SK-N-SH (cell line): ENCODE results near the gene FMO2. TPM values are rescaled to one million over a fixed set of nuclear protein-coding genes. Genes with fewer than 3 reads are reported as not detected.

Experiments
- CTCF ChIA-PET: fragments of 300-600, 350-600 bp; formaldehyde crosslinking; extraction: SDS; loops from one replicate; lab custom pipeline; 2021; lab: Yijun Ruan, JAX
- POLR2A ChIA-PET: fragments of 350-600 bp; sonication (Branson Sonifier 250); formaldehyde crosslinking; extraction: SDS; loops from one replicate; lab custom pipeline; 2020; ENCODE audit warnings: antibody characterized with exemption, inconsistent platforms; lab: Yijun Ruan, JAX
- DNase-seq: peaks from one replicate; pipeline ENCODE4 v3.0.0; 2012
- H2AFZ ChIP-seq: fragments of 200-600 bp; sonication (generic); 2 replicates; pipeline ENCODE4 v1.8.1; 2016; ENCODE audit warnings: antibody characterized with exemption, mild to moderate bottlenecking, low read depth
- H3F3A ChIP-seq: fragments of 200-600 bp; sonication (generic); replicated peaks from 2 replicates; pipeline ENCODE3; 2016; ENCODE audit warnings: antibody characterized with exemption, mild to moderate bottlenecking; ENCODE audit not compliant: insufficient read depth
- H3K27ac ChIP-seq, 2 experiments: fragments of 200-500 bp in 1 of 2; fragments of 200-600 bp in 1 of 2; sonication (Bioruptor generic) in 1 of 2; sonication (generic), shearing (Covaris generic) in 1 of 2; 2 replicates each; pipeline versions ENCODE4 v1.5.1 to v1.6.1; 2014 to 2016; ENCODE audit warnings: low read depth in 2 of 2, inconsistent platforms in 1 of 2, low read length in 1 of 2, mild to moderate bottlenecking in 1 of 2, mixed read lengths in 1 of 2
- H3K27me3 ChIP-seq: fragments of 200-600 bp; sonication (generic), shearing (Covaris generic); 2 replicates; pipeline ENCODE4 v1.6.1; 2016; ENCODE audit warnings: mixed run types; ENCODE audit not compliant: insufficient read depth
- H3K36me3 ChIP-seq, 2 experiments: fragments of 200-500 bp in 1 of 2; fragments of 200-600 bp in 1 of 2; sonication (Bioruptor generic) in 1 of 2; sonication (generic) in 1 of 2; replicated peaks in 1 of 2; 2 replicates each; pipeline versions ENCODE3 to v1.5.1; 2014 to 2016; ENCODE audit warnings: low read length in 1 of 2, mild to moderate bottlenecking in 1 of 2; ENCODE audit not compliant: insufficient read depth in 2 of 2, control insufficient read depth in 1 of 2
- H3K4me1 ChIP-seq, 2 experiments: fragments of 200-500 bp in 1 of 2; fragments of 200-600 bp in 1 of 2; sonication (Bioruptor generic) in 1 of 2; sonication (generic), shearing (Covaris generic) in 1 of 2; 2 replicates each; pipeline versions ENCODE4 v1.5.1 to v1.6.1; 2014 to 2016; ENCODE audit warnings: low read depth in 1 of 2, low read length in 1 of 2, mixed run types in 1 of 2; ENCODE audit not compliant: insufficient read depth in 2 of 2, control insufficient read depth in 1 of 2
- H3K4me2 ChIP-seq: fragments of 200-600 bp; sonication (generic), shearing (Covaris generic); 2 replicates; pipeline ENCODE4 v1.6.1; 2017; ENCODE audit warnings: mixed run types
- H3K4me3 ChIP-seq, 2 experiments: fragments of 200-500 bp in 1 of 2; fragments of 200-600 bp in 1 of 2; sonication (Bioruptor generic) in 1 of 2; sonication (generic), shearing (Covaris generic) in 1 of 2; 2 replicates each; pipeline versions ENCODE4 v1.5.1 to v1.8.1; 2014 to 2016; ENCODE audit warnings: low read depth in 2 of 2, inconsistent platforms in 1 of 2, low read length in 1 of 2, mild to moderate bottlenecking in 1 of 2, mixed read lengths in 1 of 2, moderate library complexity in 1 of 2
- H3K79me2 ChIP-seq: fragments of 200-600 bp; sonication (generic); 2 replicates; pipeline ENCODE4 v1.8.1; 2017; ENCODE audit warnings: mild to moderate bottlenecking; ENCODE audit not compliant: insufficient read depth
- H3K9ac ChIP-seq: fragments of 200-600 bp; sonication (generic); 2 replicates; pipeline ENCODE4 v1.6.1; 2017; ENCODE audit warnings: mixed run types
- H3K9me2 ChIP-seq: fragments of 200-600 bp; sonication (generic); 2 replicates; pipeline ENCODE4 v1.6.1; 2017; ENCODE audit warnings: mixed run types
- H3K9me3 ChIP-seq: fragments of 200-600 bp; sonication (generic); 2 replicates; pipeline ENCODE4 v1.6.1; 2017; ENCODE audit warnings: mixed run types, mild to moderate bottlenecking, moderate library complexity
- H4K20me1 ChIP-seq: fragments of 200-600 bp; sonication (generic); 2 replicates; pipeline ENCODE4 v1.6.1; 2017; ENCODE audit warnings: mild to moderate bottlenecking, mixed run types; ENCODE audit not compliant: insufficient read depth
- FOXJ3 ChIP-seq: sonication (generic); formaldehyde crosslinking; IDR thresholded peaks from 2 replicates; pipeline ENCODE4 v1.5.1; 2020; ENCODE audit warnings: mild to moderate bottlenecking, missing genetic modification reagents
- GABPA ChIP-seq: IDR thresholded peaks from 2 replicates; pipeline ENCODE4 v1.4.0; 2012; ENCODE audit warnings: low read depth, mild to moderate bottlenecking
- GATA2 ChIP-seq: sonication (generic); formaldehyde crosslinking; IDR thresholded peaks from 2 replicates; pipeline ENCODE4 v1.5.0; 2020; ENCODE audit warnings: mild to moderate bottlenecking, missing genetic modification reagents
- JUND ChIP-seq: IDR thresholded peaks from 2 replicates; pipeline ENCODE4 v1.4.0; 2012
- NFIC ChIP-seq: IDR thresholded peaks from 2 replicates; pipeline ENCODE4 v1.4.0; 2012; ENCODE audit warnings: borderline replicate concordance
- PBX3 ChIP-seq: IDR thresholded peaks from 2 replicates; pipeline ENCODE4; 2012
- REST ChIP-seq: IDR thresholded peaks from 2 replicates; pipeline ENCODE4 v1.6.1; 2012; ENCODE audit warnings: mild to moderate bottlenecking, low read depth, low read length, moderate library complexity
- SMC3 ChIP-seq: IDR thresholded peaks from 2 replicates; pipeline ENCODE4 v1.6.1; 2012; ENCODE audit warnings: low read depth, low read length, improper control_type of control experiment
- TEAD4 ChIP-seq: IDR thresholded peaks from 2 replicates; pipeline ENCODE4 v1.4.0; 2012; ENCODE audit warnings: mild to moderate bottlenecking, borderline replicate concordance; ENCODE audit not compliant: insufficient read depth
- ZBTB33 ChIP-seq: IDR thresholded peaks from 2 replicates; pipeline ENCODE4 v1.4.0; 2012; ENCODE audit warnings: low read depth, borderline replicate concordance
- WGBS: methylation state at CpG from one replicate; pipeline ENCODE4 v1.1.6; 2017; ENCODE audit warnings: low lambda C conversion rate; 5-methylcytosine and 5-hydroxymethylcytosine counted together
- polyA plus RNA-seq, 3 experiments: library from polyadenylated mRNA; depleted of rRNA; stranded (reverse); fragments of >200 nt; gene quantifications; 2 replicates each; pipeline ENCODE4 v1.2.3, GENCODE V29; 2012

The FMO2 gene
- polyA plus RNA-seq, 1 of the 3 experiments (the other 2 are of a cell fraction): not detected

GRCh38 chr1:171198081-171198480, 13.0 kb downstream of the FMO2 start (continued):
- TF ChIP-seq GATA2 (CRISPR knock-in tag): no peak

DNA sequence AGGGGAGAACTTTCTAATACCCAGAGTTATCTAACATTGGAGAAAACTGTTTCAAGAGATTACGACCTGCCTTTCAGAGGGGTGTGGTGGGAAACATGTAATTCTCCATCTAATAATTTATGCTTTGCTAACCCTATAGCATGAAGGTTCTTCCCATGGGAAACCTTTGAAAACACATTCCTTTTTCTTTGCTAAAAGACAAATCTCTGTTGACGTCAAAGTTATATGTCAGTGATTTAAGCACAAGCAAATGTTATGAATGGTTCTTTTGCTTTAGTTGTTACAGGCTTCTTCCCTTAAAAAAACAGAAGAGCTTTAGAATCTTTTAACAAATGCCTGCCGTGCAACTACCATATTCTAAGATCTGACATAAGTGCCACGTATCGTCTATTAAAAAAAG, 19.2 kb downstream of the FMO2 start:
- no peak overlapping the region for H3K27ac ChIP-seq
- no peaks in the 10 kb centered on the region for H3K9me2 ChIP-seq
- no peaks in the 10 kb centered on the region for H3K36me3 ChIP-seq
- H3K79me2 ChIP-seq: no peaks in the 10 kb centered on the region
- ChIA-PET POLR2A (no interaction called here), CTCF (no interaction called here)
- peaks cover 52% of the 10 kb centered on the region for H3K27me3 ChIP-seq
- TF ChIP-seq JUND (no peak), ZBTB33 (no peak), NFIC (no peak), REST (no peak), TEAD4 (no peak), PBX3 (no peak), GABPA (no peak), SMC3 (no peak), FOXJ3 (CRISPR knock-in tag) (no peak)
- no peak overlapping the region for H3K4me2 ChIP-seq
- DNase-seq: no peak
- H4K20me1 ChIP-seq: no peaks in the 10 kb centered on the region
- WGBS: 12% methylated on average over 5 of the region's 5 CpGs
- H3K9ac ChIP-seq: no peak overlapping the region
- H2AFZ ChIP-seq: no peak overlapping the region
- H3K9me3 ChIP-seq: no peaks in the 10 kb centered on the region
- no peak overlapping the region for H3K4me3 ChIP-seq
- no peaks in the 10 kb centered on the region for H3F3A ChIP-seq
- H3K4me1 ChIP-seq: no peaks in the 10 kb centered on the region
